Stimulated activated effector memory CD8-positive, alpha-beta T cell treated with anti-CD3 and anti-CD28 coated beads, Interleukin-12 subunit alpha, Interleukin-12 subunit beta, amount 100 ng/mL, for 72 hours (primary cell): Measurements from ENCODE around the gene ENTPD6.

Source experiments
- ATAC-seq: fragments of 150-1000 bp; cut with Tn5 transposase; 2 replicates; pipeline ENCODE4 v1.10.0; 2021
- DNase-seq, 2 donors: peaks; one replicate each; pipeline ENCODE4 v3.0.0; 2021 to 2022; ENCODE audit warnings: low spot score in 2 of 2
- H3K27ac Mint-ChIP-seq: one replicate; pipeline ENCODE4 v1.8.0; 2022; ENCODE audit warnings: mild to moderate bottlenecking, mixed read lengths
- H3K36me3 Mint-ChIP-seq: one replicate; pipeline ENCODE4 v1.8.0; 2022; ENCODE audit warnings: mild to moderate bottlenecking, mixed read lengths
- H3K4me1 Mint-ChIP-seq: one replicate; pipeline ENCODE4 v1.8.0; 2022; ENCODE audit warnings: mixed read lengths
- H3K4me3 Mint-ChIP-seq: one replicate; pipeline ENCODE4 v1.8.0; 2022; ENCODE audit warnings: mild to moderate bottlenecking, mixed read lengths
- H3K9me3 Mint-ChIP-seq: one replicate; pipeline ENCODE4 v1.8.0; 2022; ENCODE audit warnings: mixed read lengths

The ENTPD6 gene

GRCh38 chr20:25198663-25199383 lies 3.3 kb downstream of the ENTPD6 start:
- no peak for ATAC-seq
- Mint-ChIP-seq H3K27ac (peak overlapping the region; percentile 7), H3K4me1 (peaks cover 60% of the 10 kb centered on the region), H3K9me3 (no peaks in the 10 kb centered on the region), H3K4me3 (no peak overlapping the region), H3K36me3 (peaks cover 5% of the 10 kb centered on the region)
- no peak for DNase-seq

DNA sequence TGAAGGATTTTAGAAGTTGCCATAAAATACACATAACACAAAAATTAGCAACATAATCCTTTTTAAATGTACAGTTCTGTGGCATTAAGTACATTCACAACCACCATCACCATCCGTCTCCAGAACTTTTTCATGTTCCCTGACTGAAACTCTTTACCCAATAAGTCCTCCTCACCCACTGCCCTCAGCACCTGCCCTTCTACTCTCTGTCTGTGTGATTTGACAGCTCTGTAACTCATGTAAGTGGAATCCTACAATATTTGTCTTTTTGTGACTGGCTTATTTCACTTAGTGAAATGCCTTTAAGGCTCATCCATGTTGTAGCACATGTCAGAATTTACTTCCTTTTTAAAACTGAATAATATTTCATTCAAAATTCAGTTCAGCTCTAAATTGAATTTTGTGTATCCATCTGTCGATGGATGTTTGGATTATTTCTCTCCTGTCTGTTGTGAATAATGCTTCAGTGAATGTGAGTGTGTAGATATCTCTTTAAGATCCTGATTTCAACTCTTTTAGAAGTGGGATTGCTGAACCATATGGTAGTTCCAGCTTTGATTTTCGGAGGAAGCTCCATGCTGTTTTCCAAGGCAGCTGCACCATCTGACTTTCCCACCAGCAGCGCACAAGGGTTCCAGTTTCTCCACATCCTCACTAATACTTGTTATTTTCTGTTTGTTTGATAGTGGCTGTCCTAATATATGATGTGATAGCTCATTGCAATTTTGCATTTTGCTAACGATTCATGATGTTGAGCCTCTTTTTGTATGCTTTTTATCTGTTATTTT lies 4.2 kb downstream of the ENTPD6 start:
- ATAC-seq (no peak), DNase-seq (no peak)
- no peaks in the 10 kb centered on the region for H3K9me3 Mint-ChIP-seq
- peak overlapping the region; percentile 7 for H3K27ac Mint-ChIP-seq
- no peak overlapping the region for H3K4me3 Mint-ChIP-seq
- peaks cover 68% of the 10 kb centered on the region for H3K4me1 Mint-ChIP-seq
- peaks cover 5% of the 10 kb centered on the region for H3K36me3 Mint-ChIP-seq

- Mint-ChIP-seq H3K9me3 (no peaks in the 10 kb centered on the region), H3K4me1 (peaks cover 57% of the 10 kb centered on the region), H3K36me3 (no peaks in the 10 kb centered on the region), H3K4me3 (no peak overlapping the region), H3K27ac (no peak overlapping the region)
- DNase-seq (no peak), ATAC-seq (no peak)
These were observed 7.6 kb downstream of the ENTPD6 start for GRCh38 chr20:25203089-25203488.

- Mint-ChIP-seq H3K27ac (no peak overlapping the region), H3K36me3 (no peaks in the 10 kb centered on the region), H3K9me3 (no peaks in the 10 kb centered on the region), H3K4me1 (peaks cover 54% of the 10 kb centered on the region), H3K4me3 (no peak overlapping the region)
- DNase-seq = no peak
- no peak for ATAC-seq
These were observed 8.4 kb downstream of the ENTPD6 start for GRCh38 chr20:25203871-25204320.

DNA sequence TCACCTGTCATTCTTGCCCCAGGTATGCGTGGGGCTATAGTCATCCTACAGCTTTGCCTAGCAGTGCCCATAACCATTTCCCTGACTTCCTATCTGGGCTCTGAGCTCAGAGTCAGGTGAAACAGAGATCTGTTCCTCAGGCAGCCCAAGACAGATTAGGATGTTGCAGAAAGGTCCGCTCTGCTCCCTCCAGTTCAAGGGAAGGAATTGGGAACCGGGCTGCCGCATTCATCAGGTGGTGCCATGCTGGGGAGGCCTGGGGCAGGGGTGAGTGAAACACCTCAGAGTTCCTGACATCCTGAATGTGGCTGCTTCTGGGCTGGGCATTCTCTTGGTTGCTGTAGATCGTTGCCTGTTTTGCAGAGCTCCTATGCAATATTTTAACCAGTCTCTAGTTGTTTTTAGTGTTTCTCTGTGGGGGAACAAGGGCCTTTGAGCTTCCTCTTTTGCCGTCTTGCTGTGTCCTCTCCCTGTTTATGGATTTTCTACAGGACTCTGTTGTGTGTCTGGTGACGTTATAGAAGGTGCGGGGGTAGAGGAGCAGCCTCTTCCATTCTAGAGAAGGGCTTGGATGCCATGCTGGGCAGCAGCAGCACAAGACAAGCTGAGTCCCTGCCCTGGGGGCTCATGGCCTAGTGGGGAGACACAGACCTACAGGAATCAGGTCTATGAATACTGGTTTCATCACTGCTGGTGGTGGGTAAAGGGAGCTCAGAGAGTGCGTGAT lies 9.2 kb downstream of the ENTPD6 start:
- Mint-ChIP-seq H3K27ac (peak overlapping the region; percentile 30), H3K9me3 (no peaks in the 10 kb centered on the region), H3K4me3 (no peak overlapping the region), H3K36me3 (peaks cover 3% of the 10 kb centered on the region), H3K4me1 (peaks cover 45% of the 10 kb centered on the region)
- ATAC-seq (no peak), DNase-seq (no peak)

- Mint-ChIP-seq H3K36me3 (peaks cover 10% of the 10 kb centered on the region), H3K9me3 (no peaks in the 10 kb centered on the region), H3K4me1 (peaks cover 38% of the 10 kb centered on the region), H3K27ac (peak overlapping the region; percentile 30), H3K4me3 (no peak overlapping the region)
- ATAC-seq = no peak
- no peak for DNase-seq
These were observed 10.0 kb downstream of the ENTPD6 start for GRCh38 chr20:25205277-25206062.

DNA sequence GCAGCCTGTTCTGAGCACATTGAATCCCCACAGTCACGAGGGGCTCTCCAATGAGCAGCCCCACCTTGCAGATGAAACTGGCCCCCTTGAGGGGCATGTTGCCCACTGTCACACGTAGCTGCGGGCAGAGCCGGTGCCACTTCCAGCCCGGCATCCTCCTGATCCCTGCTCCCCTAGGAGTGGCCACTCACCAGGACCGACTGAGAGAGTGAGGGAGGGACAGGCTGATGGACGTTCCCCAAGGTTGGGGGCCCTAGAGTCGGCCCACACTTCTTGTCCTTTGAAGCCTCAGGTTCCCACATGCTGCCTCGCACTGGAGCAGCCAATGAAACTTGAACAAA lies 10.5 kb downstream of the ENTPD6 start:
- H3K4me3 Mint-ChIP-seq = no peak overlapping the region
- peaks cover 14% of the 10 kb centered on the region for H3K36me3 Mint-ChIP-seq
- peaks cover 32% of the 10 kb centered on the region for H3K4me1 Mint-ChIP-seq
- H3K9me3 Mint-ChIP-seq = no peaks in the 10 kb centered on the region
- ATAC-seq (no peak), DNase-seq (no peak)
- H3K27ac Mint-ChIP-seq = peak overlapping the region; percentile 30

- H3K4me3 Mint-ChIP-seq = no peak overlapping the region
- ATAC-seq (no peak), DNase-seq (no peak)
- H3K36me3 Mint-ChIP-seq = peaks cover 19% of the 10 kb centered on the region
- peaks cover 27% of the 10 kb centered on the region for H3K4me1 Mint-ChIP-seq
- no peaks in the 10 kb centered on the region for H3K9me3 Mint-ChIP-seq
- no peak overlapping the region for H3K27ac Mint-ChIP-seq
These were observed 11.0 kb downstream of the ENTPD6 start for GRCh38 chr20:25206548-25206947.

DNA sequence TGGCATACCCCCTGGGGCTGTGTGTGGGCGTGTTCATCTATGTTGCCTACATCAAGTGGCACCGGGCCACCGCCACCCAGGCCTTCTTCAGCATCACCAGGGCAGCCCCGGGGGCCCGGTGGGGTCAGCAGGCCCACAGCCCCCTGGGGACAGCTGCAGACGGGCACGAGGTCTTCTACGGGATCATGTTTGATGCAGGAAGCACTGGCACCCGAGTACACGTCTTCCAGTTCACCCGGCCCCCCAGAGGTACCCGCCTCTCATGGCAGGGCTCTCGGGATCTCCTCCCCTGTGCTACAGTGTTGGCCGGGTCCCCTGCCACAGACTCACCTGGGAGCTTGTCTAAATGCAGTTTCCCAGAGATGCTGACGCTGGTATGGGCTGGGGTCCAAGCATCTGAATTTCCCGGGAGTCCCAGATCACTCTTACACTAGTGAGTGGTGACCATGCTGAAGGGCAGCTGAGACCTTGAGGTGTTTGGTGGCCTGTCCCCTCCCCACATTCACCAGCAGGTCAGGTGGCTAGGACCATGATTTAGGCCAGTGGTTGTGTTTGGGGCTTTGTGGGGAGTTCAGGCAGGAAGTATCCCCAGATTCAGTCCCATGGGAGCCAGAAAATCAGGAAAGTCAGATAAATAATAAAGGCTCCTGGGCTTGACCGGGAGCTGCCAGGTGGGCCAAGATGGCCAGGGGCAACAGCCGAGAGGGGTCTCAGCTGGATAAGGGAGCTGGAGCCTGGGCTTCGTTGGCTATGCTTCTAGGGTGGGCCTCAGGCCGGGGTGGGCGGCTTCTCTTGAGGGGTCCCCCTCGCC lies 11.8 kb downstream of the ENTPD6 start:
- DNase-seq (no peak), ATAC-seq (no peak)
- Mint-ChIP-seq H3K36me3 (peaks cover 27% of the 10 kb centered on the region), H3K4me3 (no peak overlapping the region), H3K4me1 (peaks cover 27% of the 10 kb centered on the region), H3K27ac (peak overlapping the region; percentile 63), H3K9me3 (no peaks in the 10 kb centered on the region)

DNA sequence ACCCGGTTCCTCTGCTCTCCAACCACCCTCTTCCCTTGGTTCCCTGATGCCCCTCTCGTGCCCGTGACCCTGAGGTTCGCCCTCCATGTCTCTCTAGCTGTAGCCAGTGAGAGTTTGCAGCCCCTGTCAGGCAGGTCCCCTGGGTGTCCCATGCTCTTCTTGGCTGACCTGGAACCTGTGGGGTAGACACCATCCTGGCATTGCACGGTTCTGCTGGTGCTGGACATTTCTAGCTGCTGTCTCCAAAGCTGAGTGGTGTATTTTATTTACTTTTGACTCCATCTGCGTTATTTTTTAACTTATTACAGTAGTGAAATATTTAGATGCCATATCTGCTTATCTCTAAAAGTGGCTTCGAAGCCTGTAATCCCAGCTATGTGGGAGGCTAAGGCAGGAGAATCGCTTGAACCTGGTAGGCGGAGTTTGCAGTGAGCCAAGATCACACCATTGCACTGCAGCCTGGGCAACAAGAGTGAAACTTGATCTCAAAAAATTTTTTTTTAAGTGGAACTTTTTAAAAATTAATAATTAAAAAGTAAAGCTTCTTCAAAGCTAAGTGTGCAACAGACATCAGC lies 12.5 kb downstream of the ENTPD6 start:
- no peaks in the 10 kb centered on the region for H3K9me3 Mint-ChIP-seq
- ATAC-seq (no peak), DNase-seq (no peak)
- peaks cover 27% of the 10 kb centered on the region for H3K36me3 Mint-ChIP-seq
- no peak overlapping the region for H3K27ac Mint-ChIP-seq
- peaks cover 27% of the 10 kb centered on the region for H3K4me1 Mint-ChIP-seq
- H3K4me3 Mint-ChIP-seq = no peak overlapping the region

DNA sequence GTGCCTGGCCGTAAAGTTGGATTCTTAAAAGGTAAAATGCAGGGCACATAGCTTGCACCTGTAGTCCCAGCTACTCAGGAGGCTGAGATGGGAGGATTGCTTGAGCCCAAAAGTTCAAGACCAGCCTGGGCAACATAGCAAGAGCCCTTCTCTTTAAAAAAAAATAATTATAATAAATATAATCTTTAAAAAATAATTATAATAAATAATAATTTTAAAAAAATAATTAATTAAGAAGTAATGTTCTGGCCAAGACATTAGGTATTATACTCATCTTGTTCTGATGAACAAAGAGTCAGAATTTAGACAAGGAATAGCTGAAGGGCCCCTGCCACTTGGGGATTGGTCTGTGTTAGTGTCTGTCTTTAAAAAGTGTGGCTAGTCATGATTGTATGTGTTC lies 13.9 kb downstream of the ENTPD6 start:
- no peak overlapping the region for H3K4me3 Mint-ChIP-seq
- H3K4me1 Mint-ChIP-seq = peaks cover 13% of the 10 kb centered on the region
- DNase-seq = no peak
- ATAC-seq = no peak
- H3K27ac Mint-ChIP-seq = no peak overlapping the region
- peaks cover 40% of the 10 kb centered on the region for H3K36me3 Mint-ChIP-seq
- no peaks in the 10 kb centered on the region for H3K9me3 Mint-ChIP-seq

- ATAC-seq = no peak
- Mint-ChIP-seq H3K36me3 (peaks cover 40% of the 10 kb centered on the region), H3K4me3 (no peak overlapping the region), H3K4me1 (peaks cover 8% of the 10 kb centered on the region), H3K27ac (no peak overlapping the region), H3K9me3 (no peaks in the 10 kb centered on the region)
- no peak for DNase-seq
These were observed 14.4 kb downstream of the ENTPD6 start for GRCh38 chr20:25209911-25210310.

GRCh38 chr20:25211273-25211672 lies 15.8 kb downstream of the ENTPD6 start:
- Mint-ChIP-seq H3K27ac (no peak overlapping the region), H3K4me3 (no peak overlapping the region), H3K4me1 (peaks cover 5% of the 10 kb centered on the region), H3K36me3 (peaks cover 48% of the 10 kb centered on the region), H3K9me3 (no peaks in the 10 kb centered on the region)
- DNase-seq = no peak
- no peak for ATAC-seq

DNA sequence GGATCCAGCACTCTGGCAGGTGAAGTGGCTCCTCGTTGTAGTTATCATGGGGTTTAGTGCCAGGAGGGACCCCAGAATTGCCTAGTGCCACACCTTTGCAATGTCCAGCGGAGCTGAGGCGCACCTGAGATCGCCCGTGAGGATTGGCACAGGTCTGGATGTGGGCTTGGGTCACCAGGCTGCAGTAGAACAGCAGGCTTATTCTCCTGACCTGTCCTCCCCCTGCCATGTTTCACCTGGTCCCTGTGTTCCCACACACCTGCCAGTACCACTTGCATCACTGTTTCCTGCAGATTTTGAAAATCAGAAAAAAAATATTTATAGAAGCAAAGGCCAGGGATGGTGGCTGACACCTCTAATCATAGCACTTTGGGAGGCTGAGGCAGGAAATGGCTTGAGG lies 16.7 kb downstream of the ENTPD6 start:
- peaks cover 53% of the 10 kb centered on the region for H3K36me3 Mint-ChIP-seq
- H3K27ac Mint-ChIP-seq = no peak overlapping the region
- H3K4me1 Mint-ChIP-seq = peaks cover 3% of the 10 kb centered on the region
- DNase-seq = no peak
- no peak overlapping the region for H3K4me3 Mint-ChIP-seq
- ATAC-seq = no peak
- no peaks in the 10 kb centered on the region for H3K9me3 Mint-ChIP-seq
